Measurements from ENCODE around the gene PSMD2. TPM values are rescaled to one million over a fixed set of nuclear protein-coding genes. Genes with fewer than 3 reads are reported as not detected.

PSMD2 gene
- total and polyA plus RNA-seq, 8 donors, result 182 to 263 (median 213) TPM

DNA sequence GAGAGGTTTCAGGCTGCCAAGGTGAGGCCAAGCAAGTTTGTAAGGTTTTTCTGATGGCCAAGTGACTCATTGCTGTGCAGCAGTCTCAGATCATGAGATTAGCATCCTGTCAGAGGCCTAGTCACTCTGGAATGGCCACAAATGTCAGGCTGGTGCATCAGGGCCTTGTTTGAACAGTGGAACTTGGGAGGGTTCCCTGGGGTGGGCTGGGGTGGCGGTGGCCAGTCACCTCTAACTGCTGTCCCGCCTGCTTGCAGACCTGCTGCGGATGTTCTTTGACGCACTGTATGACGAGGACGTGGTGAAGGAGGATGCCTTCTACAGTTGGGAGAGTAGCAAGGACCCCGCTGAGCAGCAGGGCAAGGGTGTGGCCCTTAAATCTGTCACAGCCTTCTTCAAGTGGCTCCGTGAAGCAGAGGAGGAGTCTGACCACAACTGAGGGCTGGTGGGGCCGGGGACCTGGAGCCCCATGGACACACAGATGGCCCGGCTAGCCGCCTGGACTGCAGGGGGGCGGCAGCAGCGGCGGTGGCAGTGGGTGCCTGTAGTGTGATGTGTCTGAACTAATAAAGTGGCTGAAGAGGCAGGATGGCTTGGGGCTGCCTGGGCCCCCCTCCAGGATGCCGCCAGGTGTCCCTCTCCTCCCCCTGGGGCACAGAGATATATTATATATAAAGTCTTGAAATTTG is 35.6 kb downstream of the PSMD2 start:
- peaks cover 18 to 58% of the 10 kb centered on the region in 2 donors for H3K36me3 ChIP-seq
- H3K9me3 ChIP-seq, result no peaks in the 10 kb centered on the region
- H3K4me1 ChIP-seq, result peaks cover 19 to 65% of the 10 kb centered on the region in 2 donors
- TF ChIP-seq, protein P1, sequence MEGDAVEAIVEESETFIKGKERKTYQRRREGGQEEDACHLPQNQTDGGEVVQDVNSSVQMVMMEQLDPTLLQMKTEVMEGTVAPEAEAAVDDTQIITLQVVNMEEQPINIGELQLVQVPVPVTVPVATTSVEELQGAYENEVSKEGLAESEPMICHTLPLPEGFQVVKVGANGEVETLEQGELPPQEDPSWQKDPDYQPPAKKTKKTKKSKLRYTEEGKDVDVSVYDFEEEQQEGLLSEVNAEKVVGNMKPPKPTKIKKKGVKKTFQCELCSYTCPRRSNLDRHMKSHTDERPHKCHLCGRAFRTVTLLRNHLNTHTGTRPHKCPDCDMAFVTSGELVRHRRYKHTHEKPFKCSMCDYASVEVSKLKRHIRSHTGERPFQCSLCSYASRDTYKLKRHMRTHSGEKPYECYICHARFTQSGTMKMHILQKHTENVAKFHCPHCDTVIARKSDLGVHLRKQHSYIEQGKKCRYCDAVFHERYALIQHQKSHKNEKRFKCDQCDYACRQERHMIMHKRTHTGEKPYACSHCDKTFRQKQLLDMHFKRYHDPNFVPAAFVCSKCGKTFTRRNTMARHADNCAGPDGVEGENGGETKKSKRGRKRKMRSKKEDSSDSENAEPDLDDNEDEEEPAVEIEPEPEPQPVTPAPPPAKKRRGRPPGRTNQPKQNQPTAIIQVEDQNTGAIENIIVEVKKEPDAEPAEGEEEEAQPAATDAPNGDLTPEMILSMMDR (IDR thresholded peaks at IDR 0.05), result no peak
- ATAC-seq (no peak), DNase-seq (peak in 1 of 4 donors; percentile 40)
- H3K27ac ChIP-seq, result peak overlapping the region; percentile 89 to 90
- no peaks in the 10 kb centered on the region for H3K27me3 ChIP-seq
- intact Hi-C loops (cut with DNase I), result no loop called here
- H3K4me3 ChIP-seq, result no peak overlapping the region

DNA sequence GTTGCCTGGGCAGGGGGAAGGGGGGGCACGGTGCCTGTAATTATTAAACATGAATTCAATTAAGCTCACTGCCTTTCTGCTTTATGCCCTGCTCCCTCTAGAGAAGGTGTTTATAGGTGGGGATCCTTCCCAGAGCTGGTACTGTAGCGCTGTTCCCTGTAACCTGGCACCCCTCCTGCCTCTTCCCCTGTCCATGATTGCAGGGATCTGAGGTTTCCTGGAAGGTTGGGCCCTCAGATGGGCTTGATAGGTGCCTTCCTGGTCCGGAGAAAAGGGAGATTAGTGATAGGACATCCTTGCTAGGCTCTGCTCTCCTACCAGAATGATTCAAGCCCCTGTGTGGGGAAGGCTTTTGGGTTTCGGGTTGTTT is 36.2 kb downstream of the PSMD2 start:
- Histone ChIP-seq H3K9me3 (no peaks in the 10 kb centered on the region), H3K36me3 (peaks cover 18 to 52% of the 10 kb centered on the region in 2 donors), H3K27ac (peak overlapping the region; percentile 89 to 90), H3K4me1 (peaks cover 19 to 67% of the 10 kb centered on the region in 2 donors), H3K4me3 (peak overlapping the region in 1 of 2 donors; percentile 84), H3K27me3 (no peaks in the 10 kb centered on the region)
- DNase-seq (no peak), ATAC-seq (peak; percentile 1)
- intact Hi-C loops (cut with DNase I), result no loop called here
- TF ChIP-seq, protein P1 (IDR thresholded peaks at IDR 0.05), result no peak

DNA sequence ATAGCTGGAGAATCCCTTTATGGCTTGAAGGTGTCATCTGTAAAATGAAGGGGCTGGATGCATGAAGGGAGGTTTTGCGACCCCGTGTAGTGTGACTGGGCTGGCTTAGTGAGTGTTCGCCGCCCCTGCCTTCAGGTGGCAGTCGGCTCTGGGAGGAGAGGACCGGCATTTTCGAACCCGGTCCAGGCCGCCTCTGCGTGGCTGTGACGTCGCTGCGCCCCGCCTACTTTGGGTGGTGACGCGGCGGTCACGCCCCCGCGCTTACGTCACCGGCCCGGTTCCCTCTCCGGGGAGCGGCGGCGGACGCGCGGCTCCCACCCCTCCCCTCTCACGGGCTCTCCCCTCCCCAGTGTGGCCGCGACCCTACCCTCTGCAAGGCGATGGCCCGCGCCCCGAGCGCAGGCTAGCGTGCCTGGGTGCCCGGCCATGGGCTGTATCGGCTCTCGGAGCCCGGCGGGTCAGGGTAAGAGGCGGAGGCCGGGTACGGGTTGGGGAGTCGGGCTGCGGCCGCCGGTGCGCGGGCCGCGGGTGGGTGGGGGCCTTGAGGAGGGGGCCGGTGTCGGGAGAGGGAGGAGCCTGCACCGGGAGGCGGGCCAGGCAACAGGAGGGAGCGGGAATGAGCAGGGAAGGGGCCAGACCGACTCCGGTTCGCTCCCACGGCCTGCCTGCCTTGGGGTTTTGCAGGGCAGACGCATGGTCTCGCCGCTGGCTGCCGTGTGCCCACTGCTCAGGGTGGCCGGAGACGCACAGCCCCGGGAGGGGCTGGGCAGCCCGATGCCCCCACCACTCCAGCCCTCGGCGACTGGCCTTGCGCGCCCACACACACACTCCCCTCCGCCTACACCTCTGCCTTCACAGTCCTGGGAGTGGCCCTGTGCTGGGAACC is 36.9 kb downstream of the PSMD2 start:
- no peaks in the 10 kb centered on the region for H3K27me3 ChIP-seq
- peak overlapping the region; percentile 89 to 90 for H3K27ac ChIP-seq
- peak; percentile 80 to 96 (median 90) for DNase-seq
- intact Hi-C loops (cut with DNase I), result no loop called here
- peak overlapping the region; percentile 78 to 84 for H3K4me3 ChIP-seq
- peaks cover 16 to 45% of the 10 kb centered on the region in 2 donors for H3K36me3 ChIP-seq
- peaks cover 19 to 74% of the 10 kb centered on the region in 2 donors for H3K4me1 ChIP-seq
- no peaks in the 10 kb centered on the region for H3K9me3 ChIP-seq
- TF ChIP-seq, protein P1 (IDR thresholded peaks at IDR 0.05), result no peak
- peak; percentile 81 for ATAC-seq

DNA sequence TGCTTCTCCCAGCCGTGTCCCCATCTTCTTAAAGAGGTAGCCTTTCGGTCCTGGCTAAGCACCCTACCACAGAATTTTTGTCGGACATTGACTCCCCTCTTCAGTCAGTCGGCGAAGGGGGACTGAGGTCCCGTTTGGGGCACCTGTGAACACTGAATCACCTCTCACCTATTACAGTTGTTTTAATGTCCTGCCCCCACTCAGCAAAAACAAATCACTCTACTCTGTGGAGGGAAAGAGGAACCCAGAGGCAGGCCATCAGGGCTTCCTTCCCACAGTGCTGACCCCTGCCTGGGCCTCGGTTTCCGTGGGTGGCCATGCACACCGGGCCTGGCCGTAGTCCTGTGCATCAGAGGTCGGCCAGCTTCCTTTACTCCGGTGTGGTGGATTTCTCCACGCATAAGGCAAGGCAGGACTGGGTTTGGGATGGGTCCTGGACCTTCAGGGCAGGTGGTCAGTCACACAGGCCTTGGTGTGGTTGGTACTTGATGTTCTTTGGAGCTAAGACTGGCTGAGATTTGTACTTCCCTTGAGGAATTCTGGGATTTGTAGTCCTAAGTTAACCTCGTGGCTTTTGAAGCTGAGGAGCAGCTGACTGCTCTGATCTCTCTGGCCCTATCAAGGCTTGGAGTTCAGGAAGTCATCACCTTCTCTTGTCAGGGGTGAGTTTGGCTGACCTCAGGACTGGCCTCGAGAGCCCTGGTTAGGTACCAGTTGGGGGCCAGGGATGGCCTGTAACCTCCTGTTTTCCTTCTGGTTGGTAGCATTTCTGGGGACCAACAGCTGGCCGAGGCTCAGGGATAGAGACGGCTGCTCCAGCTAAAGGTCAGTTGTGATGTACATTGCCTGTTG is 37.7 kb downstream of the PSMD2 start:
- TF ChIP-seq, protein P1 (IDR thresholded peaks at IDR 0.05), result no peak
- Histone ChIP-seq H3K9me3 (no peaks in the 10 kb centered on the region), H3K27me3 (no peaks in the 10 kb centered on the region), H3K4me3 (peak overlapping the region; percentile 78 to 84), H3K36me3 (peaks cover 11 to 41% of the 10 kb centered on the region in 2 donors), H3K27ac (peak overlapping the region; percentile 89 to 90), H3K4me1 (peaks cover 19 to 75% of the 10 kb centered on the region in 2 donors)
- DNase-seq (peak in 2 of 4 donors; percentile 39 to 72), ATAC-seq (peak; percentile 14)
- intact Hi-C loops (cut with DNase I), result no loop called here
